ENCODE measurements around the gene SLC35E1.

GRCh38 chr19:16516923-16517610, 55.1 kb downstream of the SLC35E1 start:
- TF ChIP-seq CTCF (conservative IDR thresholded peaks at IDR 0.05; ENCODE audit: low read depth, low read length) (no peak), RAD21 (IDR thresholded peaks at IDR 0.05; ENCODE audit: low read length) (no peak), BHLHE40 (IDR thresholded peaks at IDR 0.05; ENCODE audit: low read depth, low read length) (no peak), POLR2A (IDR thresholded peaks at IDR 0.05; ENCODE audit: low read depth, low read length) (no peak), ELK1 (IDR thresholded peaks at IDR 0.05; ENCODE audit: borderline replicate concordance, low read depth, low read length) (no peak), RFX5 (IDR thresholded peaks at IDR 0.05; ENCODE audit: low read depth, low read length) (no peak), MAFK (IDR thresholded peaks at IDR 0.05; ENCODE audit: low read depth, low read length) (no peak), USF2 (IDR thresholded peaks at IDR 0.05; ENCODE audit: low read depth, low read length) (no peak), MAZ (IDR thresholded peaks at IDR 0.05; ENCODE audit: borderline replicate concordance, low read depth, low read length) (no peak)

All from IMR-90 (cell line).